Myocyte (in vitro differentiated cells): Measurements from ENCODE around the gene COL5A3. TPM values are rescaled to one million over a fixed set of nuclear protein-coding genes. Genes with fewer than 3 reads are reported as not detected.

Experiments used
- microRNA-seq: library from miRNA; unstranded; fragments of <30 nt; microRNA quantifications from one replicate; pipeline ENCODE4, GENCODE V29; 2016
- total RNA-seq: library from RNA; depleted of rRNA; stranded (reverse); fragments of >200 nt; gene quantifications from 2 replicates; pipeline ENCODE4 v1.2.3, GENCODE V29; 2014

The COL5A3 gene
- total RNA-seq, 1 donor from 2014 or later, result 75.3 TPM

Small RNA genes lying within 50 kb of the gene (microRNA-seq; reads per million reads assigned to microRNA genes)
- not detected for gene MIR5589

Other genes with a start within 250 kb of the COL5A3 start
- gene ZNF846, start 241.8 kb downstream of the COL5A3 start, total RNA-seq, result 6.5 and 8.8 TPM in 2 replicates
- 21.1 and 25.4 TPM in 2 replicates for gene FBXL12, start 191.4 kb downstream of the COL5A3 start, total RNA-seq
- gene UBL5, start 182.6 kb downstream of the COL5A3 start, total RNA-seq, result 417 and 480 TPM in 2 replicates
- gene PIN1, start 175.2 kb downstream of the COL5A3 start, total RNA-seq, result 156 and 167 TPM in 2 replicates
- gene OLFM2, start 74.0 kb downstream of the COL5A3 start, total RNA-seq, result 31.8 and 50.7 TPM in 2 replicates
- not detected in 2 replicates for gene RDH8, start 3.0 kb upstream of the COL5A3 start, total RNA-seq
- gene SHFL, start 75.8 kb upstream of the COL5A3 start, total RNA-seq, result 21.8 and 25.0 TPM in 2 replicates
- 0.11 TPM in 1 of 2 replicates, not detected in the other for gene ANGPTL6, start 92.2 kb upstream of the COL5A3 start, total RNA-seq
- 24.8 and 28.3 TPM in 2 replicates for gene PPAN, start 95.9 kb upstream of the COL5A3 start, total RNA-seq
- 3.1 and 4.0 TPM in 2 replicates for gene P2RY11, start 101.2 kb upstream of the COL5A3 start, total RNA-seq
- 226 and 251 TPM in 2 replicates for gene EIF3G, start 109.4 kb upstream of the COL5A3 start, total RNA-seq
- gene DNMT1, start 184.4 kb upstream of the COL5A3 start, total RNA-seq, result 53.8 and 70.1 TPM in 2 replicates
- 1.8 and 3.5 TPM in 2 replicates for gene S1PR2, start 220.8 kb upstream of the COL5A3 start, total RNA-seq
- gene MRPL4, start 241.7 kb upstream of the COL5A3 start, total RNA-seq, result 64.7 and 94.3 TPM in 2 replicates